IMR-90 (cell line): ENCODE measurements around the gene LRG1. TPM values are rescaled to one million over a fixed set of nuclear protein-coding genes. Genes with fewer than 3 reads are reported as not detected.

Source experiments
- ATAC-seq: fragments of 200-7000 bp; cut with Tn5 transposase; 2 replicates; pipeline ENCODE4 v1.9.1; 2020; ENCODE audit warnings: low read depth, mild to moderate bottlenecking, moderate library complexity
- BruUV-seq: library from RNA; stranded (reverse); fragments of 400-500 nt; replicated peaks from 2 replicates; lab custom pipeline; 2021; lab: Mats Ljungman, UMichigan
- CTCF ChIA-PET: fragments of 300-600 bp; formaldehyde crosslinking; extraction: SDS; loops from one replicate; lab custom pipeline; 2021; ENCODE audit warnings: antibody characterized with exemption; lab: Yijun Ruan, JAX
- POLR2A ChIA-PET: fragments of 300-600 bp; sonication (Branson Sonifier 250); formaldehyde crosslinking; loops from one replicate; lab custom pipeline; 2022; ENCODE audit warnings: antibody characterized with exemption; ENCODE audit not compliant: unreplicated experiment; lab: Charles Lee
- DNase-seq: peaks from one replicate; pipeline ENCODE4 v3.0.0; 2013
- H2AFZ ChIP-seq: replicated peaks from 2 replicates; pipeline ENCODE3; 2013; ENCODE audit warnings: low read length, mild to moderate bottlenecking; ENCODE audit not compliant: poor library complexity
- H2AK5ac ChIP-seq: 2 replicates; pipeline ENCODE4 v1.6.1; 2013; ENCODE audit warnings: low read depth, low read length, inconsistent platforms
- H2AK9ac ChIP-seq: replicated peaks from 2 replicates; pipeline ENCODE3; 2013; ENCODE audit warnings: mild to moderate bottlenecking, low read depth, low read length, moderate library complexity; ENCODE audit not compliant: poor library complexity
- H2BK120ac ChIP-seq: 2 replicates; pipeline ENCODE4 v1.6.1; 2013; ENCODE audit warnings: low read depth, low read length, inconsistent platforms
- H2BK15ac ChIP-seq: 3 replicates; pipeline ENCODE4 v1.6.1; 2013; ENCODE audit warnings: low read depth, low read length, inconsistent platforms
- H2BK20ac ChIP-seq: 2 replicates; pipeline ENCODE4 v1.6.1; 2013; ENCODE audit warnings: low read depth, mild to moderate bottlenecking, inconsistent platforms, low read length, moderate library complexity
- H2BK5ac ChIP-seq: 2 replicates; pipeline ENCODE4 v1.6.1; 2013; ENCODE audit warnings: mild to moderate bottlenecking, low read depth, low read length, inconsistent platforms; ENCODE audit not compliant: poor library complexity, severe bottlenecking
- H3K14ac ChIP-seq: replicated peaks from 2 replicates; pipeline ENCODE4 v1.6.1; 2013; ENCODE audit warnings: low read depth, low read length, inconsistent platforms
- H3K18ac ChIP-seq: 2 replicates; pipeline ENCODE4 v1.6.1; 2013; ENCODE audit warnings: low read depth, low read length, control low read depth
- H3K23ac ChIP-seq: 2 replicates; pipeline ENCODE4 v1.6.1; 2013; ENCODE audit warnings: low read depth, low read length, inconsistent platforms
- H3K27ac ChIP-seq: 2 replicates; pipeline ENCODE4 v1.5.1; 2013; ENCODE audit warnings: mild to moderate bottlenecking, control low read depth, low read length; ENCODE audit not compliant: insufficient read depth
- H3K27me3 ChIP-seq: 2 replicates; pipeline ENCODE4 v1.6.1; 2013; ENCODE audit warnings: low read length; ENCODE audit not compliant: control insufficient read depth, insufficient read depth
- H3K36me3 ChIP-seq: 2 replicates; pipeline ENCODE4 v1.6.1; 2013; ENCODE audit warnings: low read length, mixed read lengths; ENCODE audit not compliant: control insufficient read depth, insufficient read depth
- H3K4ac ChIP-seq: 2 replicates; pipeline ENCODE4 v1.6.1; 2013; ENCODE audit warnings: low read depth, low read length, inconsistent platforms
- H3K4me1 ChIP-seq: 2 replicates; pipeline ENCODE4 v1.6.1; 2013; ENCODE audit warnings: low read length, mixed read lengths; ENCODE audit not compliant: control insufficient read depth, insufficient read depth
- H3K4me2 ChIP-seq: 2 replicates; pipeline ENCODE4 v1.6.1; 2013; ENCODE audit warnings: low read depth, mild to moderate bottlenecking, control low read depth, low read length, moderate library complexity
- H3K4me3 ChIP-seq: 2 replicates; pipeline ENCODE4 v1.5.1; 2013; ENCODE audit warnings: low read depth, mild to moderate bottlenecking, control low read depth, low read length, moderate library complexity; ENCODE audit not compliant: insufficient read depth
- H3K56ac ChIP-seq: 2 replicates; pipeline ENCODE4 v1.6.1; 2013; ENCODE audit warnings: low read length, inconsistent platforms; ENCODE audit not compliant: insufficient read depth; ENCODE audit errors: extremely low read depth
- H3K79me1 ChIP-seq, 2 experiments: 2 replicates each; pipeline ENCODE4 v1.6.1; 2013; ENCODE audit warnings: low read length in 2 of 2, inconsistent platforms in 1 of 2, low read depth in 1 of 2
- H3K9ac ChIP-seq: 2 replicates; pipeline ENCODE4 v1.6.1; 2013; ENCODE audit warnings: low read depth, low read length, control low read depth
- H3K9me1 ChIP-seq: 2 replicates; pipeline ENCODE4 v1.6.1; 2013; ENCODE audit warnings: low read length, inconsistent platforms; ENCODE audit not compliant: insufficient read depth
- H3K9me3 ChIP-seq: 2 replicates; pipeline ENCODE4 v1.6.1; 2013; ENCODE audit warnings: low read length; ENCODE audit not compliant: control insufficient read depth, insufficient read depth
- H4K20me1 ChIP-seq: 2 replicates; pipeline ENCODE4 v1.6.1; 2013; ENCODE audit warnings: low read length, inconsistent platforms; ENCODE audit not compliant: insufficient read depth
- H4K5ac ChIP-seq: 2 replicates; pipeline ENCODE4 v1.6.1; 2013; ENCODE audit warnings: mild to moderate bottlenecking, low read depth, low read length, control low read depth
- H4K8ac ChIP-seq, 2 experiments: 2 replicates each; pipeline ENCODE4 v1.6.1; 2013; ENCODE audit warnings: low read depth in 2 of 2, low read length in 2 of 2, control low read depth in 1 of 2, inconsistent platforms in 1 of 2
- H4K91ac ChIP-seq: 2 replicates; pipeline ENCODE4 v1.6.1; 2013; ENCODE audit warnings: low read depth, low read length, inconsistent platforms; ENCODE audit not compliant: insufficient read depth
- BHLHE40 ChIP-seq: fragments of 150-350 bp; IDR thresholded peaks from 2 replicates; pipeline ENCODE4 v1.6.1; 2016; ENCODE audit warnings: mild to moderate bottlenecking, low read depth, low read length
- CEBPB ChIP-seq: IDR thresholded peaks from 2 replicates; pipeline ENCODE4 v1.6.1; 2012; ENCODE audit warnings: low read depth, low read length, improper control_type of control experiment
- CHD1 ChIP-seq: IDR thresholded peaks from 2 replicates; pipeline ENCODE4 v1.6.1; 2012; ENCODE audit warnings: low read depth, low read length, improper control_type of control experiment
- FOS ChIP-seq: fragments of 150-350 bp; IDR thresholded peaks from 2 replicates; pipeline ENCODE4 v1.6.1; 2016; ENCODE audit warnings: low read depth, low read length
- MAFK ChIP-seq: IDR thresholded peaks from 2 replicates; pipeline ENCODE4 v1.6.1; 2012; ENCODE audit warnings: low read depth, low read length, improper control_type of control experiment
- MAZ ChIP-seq: IDR thresholded peaks from 2 replicates; pipeline ENCODE4 v1.6.1; 2012; ENCODE audit warnings: low read depth, mild to moderate bottlenecking, low read length, improper control_type of control experiment, moderate library complexity, borderline replicate concordance
- MXI1 ChIP-seq: IDR thresholded peaks from 2 replicates; pipeline ENCODE4 v1.6.1; 2012; ENCODE audit warnings: low read depth, mild to moderate bottlenecking, low read length, moderate library complexity, borderline replicate concordance
- NFE2L2 ChIP-seq: fragments of 150-350 bp; IDR thresholded peaks from 2 replicates; pipeline ENCODE4 v1.6.1; 2016; ENCODE audit warnings: low read depth, mild to moderate bottlenecking, low read length
- POLR2A ChIP-seq: IDR thresholded peaks from 2 replicates; pipeline ENCODE4 v1.6.1; 2012; ENCODE audit warnings: mild to moderate bottlenecking, low read depth, low read length
- RAD21 ChIP-seq: IDR thresholded peaks from 2 replicates; pipeline ENCODE4 v1.6.1; 2012; ENCODE audit warnings: low read length, improper control_type of control experiment
- RCOR1 ChIP-seq: IDR thresholded peaks from 2 replicates; pipeline ENCODE4 v1.6.1; 2012; ENCODE audit warnings: mild to moderate bottlenecking, low read length, improper control_type of control experiment; ENCODE audit not compliant: insufficient replicate concordance
- RFX5 ChIP-seq: IDR thresholded peaks from 2 replicates; pipeline ENCODE4 v1.8.0; 2012; ENCODE audit warnings: low read depth, mild to moderate bottlenecking, low read length, moderate library complexity
- SMC3 ChIP-seq: fragments of 150-350 bp; IDR thresholded peaks from 2 replicates; pipeline ENCODE4 v1.6.1; 2016; ENCODE audit warnings: low read depth, mild to moderate bottlenecking, antibody characterized with exemption, low read length, moderate library complexity
- USF2 ChIP-seq: fragments of 150-350 bp; IDR thresholded peaks from 2 replicates; pipeline ENCODE4 v1.6.1; 2017; ENCODE audit warnings: mild to moderate bottlenecking, antibody characterized with exemption, low read length, low read depth
- WGBS, 2 experiments: methylation state at CpG; one replicate each; pipeline versions ENCODE4 v1.1.5 to v1.1.7; 2013; ENCODE audit warnings: missing lambda C conversion rate in 2 of 2; ENCODE audit not compliant: insufficient read length in 1 of 2; ENCODE audit errors: extremely low coverage in 2 of 2; 5-methylcytosine and 5-hydroxymethylcytosine counted together
- dilution Hi-C: fragments of 300-500 bp; cut with HindIII; formaldehyde crosslinking; loops from one replicate; pipeline ENCODE4 v1.14.3; 2018; ENCODE audit warnings: low sequenced_read_pairs; ENCODE audit not compliant: unreplicated experiment
- in situ Hi-C: fragments of 300-500 bp; cut with MboI; formaldehyde crosslinking; loops from 3 replicates; pipeline ENCODE4 v1.14.3; 2019; ENCODE audit warnings: low sequenced_read_pairs, inconsistent platforms, mixed read lengths
- intact Hi-C: fragments of 100-400 bp; cut with micrococcal nuclease; formaldehyde crosslinking; loops from 2 replicates; pipeline ENCODE4 v1.10.0; 2022
- polyA plus RNA-seq, 3 experiments: library from polyadenylated mRNA; depleted of rRNA; stranded (reverse); fragments of >200 nt; gene quantifications; 2 replicates each; pipeline ENCODE4 v1.2.3, GENCODE V29; 2012; ENCODE audit warnings: low replicate concordance in 1 of 3
- total RNA-seq: library from RNA; depleted of rRNA; stranded (reverse); fragments of >200 nt; gene quantifications from 2 replicates; pipeline ENCODE4 v1.2.3, GENCODE V29; 2012
- TF ChIP-seq, protein P1 (sequence below): fragments of 150-350 bp; IDR thresholded peaks from 2 replicates; pipeline ENCODE4 v1.6.1; 2016; ENCODE audit warnings: low read depth, mild to moderate bottlenecking, low read length, moderate library complexity, borderline replicate concordance
- TF ChIP-seq, protein P2 (sequence below): conservative IDR thresholded peaks from 2 replicates; pipeline ENCODE4 v1.5.1; 2012; ENCODE audit warnings: mild to moderate bottlenecking, low read depth, low read length, improper control_type of control experiment

LRG1 gene
- total and polyA plus RNA-seq, 2 of the 4 experiments (the other 2 are of a cell fraction), result not detected

DNA sequence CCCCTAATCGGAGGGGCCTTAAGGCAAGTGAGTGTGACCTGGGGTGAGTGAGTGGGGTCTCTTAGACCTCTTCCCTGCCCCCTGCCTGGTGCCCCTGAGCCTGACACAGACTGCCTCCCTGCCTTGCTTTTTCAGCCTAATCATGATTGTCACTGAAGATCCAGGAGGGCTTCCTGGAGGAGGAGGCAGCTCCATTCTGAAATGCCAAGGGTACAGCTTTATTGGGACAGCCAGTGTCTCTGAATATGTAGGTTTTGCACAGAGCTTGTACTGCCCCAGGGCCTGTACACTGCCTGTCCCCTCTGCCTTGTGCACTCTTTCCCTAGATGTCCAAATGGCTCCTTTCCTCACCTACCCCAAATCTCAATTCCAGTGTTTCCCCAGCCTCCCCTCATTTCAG is 45.7 kb upstream of the LRG1 start:
- Histone ChIP-seq H3K27ac (no peak overlapping the region), H2BK5ac (no peak overlapping the region), H2BK15ac (no peak overlapping the region), H2AK5ac (no peak overlapping the region), H4K91ac (no peak overlapping the region), H3K4me1 (peaks cover 3% of the 10 kb centered on the region; the same call in 1 of the 2 replicates), H4K8ac (no peak overlapping the region), H4K20me1 (no peaks in the 10 kb centered on the region; the same call in 1 of the 2 replicates), H3K56ac (no peak overlapping the region), H3K4ac (no peak overlapping the region), H2BK20ac (no peak overlapping the region), H2AK9ac (no peak overlapping the region), H3K4me2 (no peak overlapping the region), H3K9me3 (no peaks in the 10 kb centered on the region), H3K4me3 (no peak overlapping the region), H3K27me3 (peaks cover 46% of the 10 kb centered on the region), H3K36me3 (no peaks in the 10 kb centered on the region), H3K9ac (no peak overlapping the region), H3K9me1 (no peaks in the 10 kb centered on the region), H3K23ac (no peak overlapping the region), H2BK120ac (no peak overlapping the region), H3K14ac (no peak overlapping the region), H3K18ac (no peak overlapping the region), H4K5ac (no peak overlapping the region), H3K79me1 (no peaks in the 10 kb centered on the region), H2AFZ (no peak overlapping the region)
- in situ Hi-C loops (no loop called here), intact Hi-C loops (no loop called here), dilution Hi-C loops (no loop called here)
- TF ChIP-seq POLR2A (no peak), MAFK (no peak), FOS (no peak), RAD21 (no peak), USF2 (no peak), RCOR1 (no peak), MAZ (no peak), NFE2L2 (no peak), CHD1 (no peak), SMC3 (no peak), BHLHE40 (no peak), CEBPB (no peak), RFX5 (no peak), MXI1 (no peak)
- TF ChIP-seq, protein P1, sequence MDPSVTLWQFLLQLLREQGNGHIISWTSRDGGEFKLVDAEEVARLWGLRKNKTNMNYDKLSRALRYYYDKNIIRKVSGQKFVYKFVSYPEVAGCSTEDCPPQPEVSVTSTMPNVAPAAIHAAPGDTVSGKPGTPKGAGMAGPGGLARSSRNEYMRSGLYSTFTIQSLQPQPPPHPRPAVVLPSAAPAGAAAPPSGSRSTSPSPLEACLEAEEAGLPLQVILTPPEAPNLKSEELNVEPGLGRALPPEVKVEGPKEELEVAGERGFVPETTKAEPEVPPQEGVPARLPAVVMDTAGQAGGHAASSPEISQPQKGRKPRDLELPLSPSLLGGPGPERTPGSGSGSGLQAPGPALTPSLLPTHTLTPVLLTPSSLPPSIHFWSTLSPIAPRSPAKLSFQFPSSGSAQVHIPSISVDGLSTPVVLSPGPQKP, result no peak
- TF ChIP-seq, protein P2, sequence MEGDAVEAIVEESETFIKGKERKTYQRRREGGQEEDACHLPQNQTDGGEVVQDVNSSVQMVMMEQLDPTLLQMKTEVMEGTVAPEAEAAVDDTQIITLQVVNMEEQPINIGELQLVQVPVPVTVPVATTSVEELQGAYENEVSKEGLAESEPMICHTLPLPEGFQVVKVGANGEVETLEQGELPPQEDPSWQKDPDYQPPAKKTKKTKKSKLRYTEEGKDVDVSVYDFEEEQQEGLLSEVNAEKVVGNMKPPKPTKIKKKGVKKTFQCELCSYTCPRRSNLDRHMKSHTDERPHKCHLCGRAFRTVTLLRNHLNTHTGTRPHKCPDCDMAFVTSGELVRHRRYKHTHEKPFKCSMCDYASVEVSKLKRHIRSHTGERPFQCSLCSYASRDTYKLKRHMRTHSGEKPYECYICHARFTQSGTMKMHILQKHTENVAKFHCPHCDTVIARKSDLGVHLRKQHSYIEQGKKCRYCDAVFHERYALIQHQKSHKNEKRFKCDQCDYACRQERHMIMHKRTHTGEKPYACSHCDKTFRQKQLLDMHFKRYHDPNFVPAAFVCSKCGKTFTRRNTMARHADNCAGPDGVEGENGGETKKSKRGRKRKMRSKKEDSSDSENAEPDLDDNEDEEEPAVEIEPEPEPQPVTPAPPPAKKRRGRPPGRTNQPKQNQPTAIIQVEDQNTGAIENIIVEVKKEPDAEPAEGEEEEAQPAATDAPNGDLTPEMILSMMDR, result no peak
- CTCF ChIA-PET, result no interaction called here
- WGBS, 2 experiments, result no CpG with 5 or more reads among the region's 1 CpG
- ATAC-seq, result no peak
- no peak for DNase-seq
- BruUV-seq, result no TSS peak
- POLR2A ChIA-PET, result no interaction called here
